Neural progenitor cell (in vitro differentiated cells): ENCODE data around the gene KCTD4. TPM values are rescaled to one million over a fixed set of nuclear protein-coding genes. Genes with fewer than 3 reads are reported as not detected.
"Not testable (repeated sequence)": the region's sequence is repeated elsewhere in the genome, so short reads cannot be mapped to it uniquely, and the experiment has no call there.

Source experiments
- DNase-seq: peaks from one replicate; pipeline ENCODE4 v3.0.0-alpha.2; 2016; ENCODE audit warnings: low spot score
- H2AFZ ChIP-seq: fragments of 200-600 bp; sonication (generic); replicated peaks from 2 replicates; pipeline ENCODE4 v1.6.1; 2016; ENCODE audit warnings: antibody characterized with exemption
- H3F3A ChIP-seq: fragments of 200-600 bp; sonication (generic); 2 replicates; pipeline ENCODE4 v1.6.1; 2016; ENCODE audit warnings: antibody characterized with exemption, low read depth
- H3K27ac ChIP-seq: fragments of 200-600 bp; sonication (generic); 2 replicates; pipeline ENCODE4 v1.5.1; 2016; ENCODE audit warnings: mild to moderate bottlenecking
- H3K27me3 ChIP-seq: fragments of 200-600 bp; sonication (generic); 2 replicates; pipeline ENCODE4 v1.6.1; 2016; ENCODE audit warnings: mild to moderate bottlenecking, moderate library complexity
- H3K36me3 ChIP-seq: fragments of 200-600 bp; sonication (generic); 2 replicates; pipeline ENCODE4 v1.5.1; 2016
- H3K4me1 ChIP-seq: fragments of 200-600 bp; sonication (generic); 2 replicates; pipeline ENCODE4 v1.6.1; 2016; ENCODE audit warnings: mixed run types
- H3K4me2 ChIP-seq: fragments of 200-600 bp; sonication (generic); 2 replicates; pipeline ENCODE4 v1.6.1; 2016
- H3K4me3 ChIP-seq: fragments of 200-600 bp; sonication (generic); 2 replicates; pipeline ENCODE4 v1.5.1; 2016
- H3K79me2 ChIP-seq: fragments of 200-600 bp; sonication (generic); 2 replicates; pipeline ENCODE4 v1.6.1; 2016; ENCODE audit warnings: low read depth
- H3K9ac ChIP-seq: fragments of 200-600 bp; sonication (generic); 2 replicates; pipeline ENCODE4 v1.6.1; 2016
- H3K9me3 ChIP-seq: fragments of 200-600 bp; sonication (generic); 2 replicates; pipeline ENCODE4 v1.5.1; 2016; ENCODE audit warnings: low read depth
- H4K20me1 ChIP-seq: fragments of 200-600 bp; sonication (generic); 2 replicates; pipeline ENCODE4 v1.6.1; 2016; ENCODE audit warnings: low read depth
- H3K27ac Mint-ChIP-seq: 3 replicates; pipeline ENCODE4 v1.8.0; 2021; ENCODE audit warnings: mixed read lengths
- H3K27me3 Mint-ChIP-seq: 2 replicates; pipeline ENCODE4 v1.8.0; 2022; ENCODE audit warnings: low read depth, mild to moderate bottlenecking, inconsistent platforms, moderate library complexity, mixed read lengths; ENCODE audit not compliant: insufficient read depth
- H3K36me3 Mint-ChIP-seq: 3 replicates; pipeline ENCODE4 v1.8.0; 2021; ENCODE audit warnings: mixed read lengths
- H3K4me1 Mint-ChIP-seq: 3 replicates; pipeline ENCODE4 v1.8.0; 2021; ENCODE audit warnings: mixed read lengths
- H3K4me3 Mint-ChIP-seq: 3 replicates; pipeline ENCODE4 v1.8.0; 2021; ENCODE audit warnings: mild to moderate bottlenecking, moderate library complexity, mixed read lengths
- H3K9me3 Mint-ChIP-seq: 3 replicates; pipeline ENCODE4 v1.8.0; 2020; ENCODE audit warnings: mixed read lengths
- EZH2 ChIP-seq: fragments of 200-600 bp; sonication (generic); IDR thresholded peaks from 2 replicates; pipeline ENCODE4 v1.6.1; 2017; ENCODE audit warnings: antibody characterized with exemption, mild to moderate bottlenecking, moderate library complexity
- EZH2phosphoT487 ChIP-seq: fragments of 200-600 bp; sonication (generic); IDR thresholded peaks from 2 replicates; pipeline ENCODE4 v1.6.1; 2017; ENCODE audit warnings: antibody characterized with exemption
- total RNA-seq: library from RNA; depleted of rRNA; stranded (reverse); fragments of >200 nt; gene quantifications from 2 replicates; pipeline ENCODE4 v1.2.3, GENCODE V29; 2015; ENCODE audit warnings: low replicate concordance
- TF ChIP-seq, protein P1 (sequence below): fragments of 200-600 bp; sonication (generic); IDR thresholded peaks from 2 replicates; pipeline ENCODE4 v1.5.1; 2017; ENCODE audit warnings: antibody characterized with exemption, mild to moderate bottlenecking

KCTD4 gene
- not detected in 2 replicates for total RNA-seq

DNA sequence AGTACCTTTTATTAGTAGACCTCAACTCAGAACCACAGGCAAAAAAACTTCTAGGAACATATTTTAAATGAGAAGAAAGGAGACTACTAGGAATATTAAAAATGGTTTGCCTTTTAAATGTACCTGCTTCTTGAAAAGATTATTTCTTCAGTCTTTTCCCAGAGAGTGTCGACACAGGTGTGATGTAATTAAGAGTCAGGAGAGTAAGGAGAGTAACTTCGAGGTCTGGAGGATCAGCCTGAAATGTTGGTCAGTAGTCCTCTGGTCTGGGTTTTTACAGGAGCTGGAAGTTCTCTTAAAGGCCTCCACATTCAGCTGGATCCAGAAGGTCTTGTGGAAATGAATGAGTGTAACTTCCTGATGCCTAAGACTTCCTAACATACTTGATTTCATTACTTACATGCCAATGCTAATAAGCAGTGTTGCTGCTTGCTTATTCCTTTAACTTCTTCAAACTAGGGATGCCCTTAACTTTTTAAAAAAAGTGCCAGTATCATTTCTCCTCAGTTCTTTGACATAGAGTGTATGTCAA is at the start of gene KCTD4:
Gene KCTD4 (minus strand): TSS at position 345 of the 532 bp plus-strand sequence. CDS start 6,478 bp downstream, outside the sequence.
- H3K4me3 Mint-ChIP-seq: no peak within 1 kb of the TSS
- no peak within 1 kb of the TSS for H3K27ac ChIP-seq
- H3K27me3 ChIP-seq: no peaks in the 10 kb centered on the region
- no peaks in the 10 kb centered on the region for H3K9me3 ChIP-seq
- no peak for DNase-seq
- peaks cover 7% of the 10 kb centered on the region for H3K36me3 Mint-ChIP-seq
- H3F3A ChIP-seq: no peaks in the 10 kb centered on the region
- TF ChIP-seq EZH2phosphoT487: no peak
- TF ChIP-seq, protein P1, sequence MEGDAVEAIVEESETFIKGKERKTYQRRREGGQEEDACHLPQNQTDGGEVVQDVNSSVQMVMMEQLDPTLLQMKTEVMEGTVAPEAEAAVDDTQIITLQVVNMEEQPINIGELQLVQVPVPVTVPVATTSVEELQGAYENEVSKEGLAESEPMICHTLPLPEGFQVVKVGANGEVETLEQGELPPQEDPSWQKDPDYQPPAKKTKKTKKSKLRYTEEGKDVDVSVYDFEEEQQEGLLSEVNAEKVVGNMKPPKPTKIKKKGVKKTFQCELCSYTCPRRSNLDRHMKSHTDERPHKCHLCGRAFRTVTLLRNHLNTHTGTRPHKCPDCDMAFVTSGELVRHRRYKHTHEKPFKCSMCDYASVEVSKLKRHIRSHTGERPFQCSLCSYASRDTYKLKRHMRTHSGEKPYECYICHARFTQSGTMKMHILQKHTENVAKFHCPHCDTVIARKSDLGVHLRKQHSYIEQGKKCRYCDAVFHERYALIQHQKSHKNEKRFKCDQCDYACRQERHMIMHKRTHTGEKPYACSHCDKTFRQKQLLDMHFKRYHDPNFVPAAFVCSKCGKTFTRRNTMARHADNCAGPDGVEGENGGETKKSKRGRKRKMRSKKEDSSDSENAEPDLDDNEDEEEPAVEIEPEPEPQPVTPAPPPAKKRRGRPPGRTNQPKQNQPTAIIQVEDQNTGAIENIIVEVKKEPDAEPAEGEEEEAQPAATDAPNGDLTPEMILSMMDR: no peak
- no peak for TF ChIP-seq EZH2
- H3K36me3 ChIP-seq: no peaks in the 10 kb centered on the region
- no peak within 1 kb of the TSS for H3K9ac ChIP-seq
- H3K4me1 ChIP-seq: no peaks in the 10 kb centered on the region
- no peak within 1 kb of the TSS for H3K4me2 ChIP-seq
- no peaks in the 10 kb centered on the region for H3K9me3 Mint-ChIP-seq
- H3K27me3 Mint-ChIP-seq: no peaks in the 10 kb centered on the region
- no peak within 1 kb of the TSS for H3K4me3 ChIP-seq
- H3K4me1 Mint-ChIP-seq: no peaks in the 10 kb centered on the region
- H3K79me2 ChIP-seq: no peaks in the 10 kb centered on the region
- no peaks in the 10 kb centered on the region for H4K20me1 ChIP-seq
- H2AFZ ChIP-seq: no peak within 1 kb of the TSS
- no peak within 1 kb of the TSS for H3K27ac Mint-ChIP-seq

DNA sequence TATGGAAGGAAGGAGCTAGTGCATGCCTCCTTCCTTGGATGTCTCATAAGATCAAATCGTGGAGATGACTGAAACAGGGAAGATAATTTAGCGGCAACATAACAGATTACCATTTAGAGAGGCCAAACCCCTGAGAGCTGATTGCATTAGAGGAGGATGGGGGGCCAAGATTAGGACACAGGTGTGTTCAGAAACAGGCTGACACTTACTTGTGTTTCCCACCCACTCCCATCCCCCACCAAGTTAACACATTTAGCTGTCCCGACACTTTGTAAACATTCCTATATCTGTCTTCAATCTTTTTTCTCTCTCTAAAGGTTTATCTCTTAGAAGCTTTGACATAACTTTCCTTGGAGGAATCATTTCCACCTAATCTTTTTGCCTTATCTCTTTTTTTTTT is 48.8 kb upstream of the KCTD4 start:
- H4K20me1 ChIP-seq: no peaks in the 10 kb centered on the region
- no peak overlapping the region for H3K4me3 Mint-ChIP-seq
- no peaks in the 10 kb centered on the region for H3K4me1 Mint-ChIP-seq
- H3F3A ChIP-seq: no peaks in the 10 kb centered on the region
- no peaks in the 10 kb centered on the region for H3K36me3 ChIP-seq
- TF ChIP-seq, protein P1: no peak
- TF ChIP-seq EZH2: no peak
- TF ChIP-seq EZH2phosphoT487: no peak
- no peaks in the 10 kb centered on the region for H3K27me3 ChIP-seq
- no peaks in the 10 kb centered on the region for H3K79me2 ChIP-seq
- H3K4me1 ChIP-seq: no peaks in the 10 kb centered on the region
- no peak overlapping the region for H3K27ac Mint-ChIP-seq
- no peak overlapping the region for H3K4me3 ChIP-seq
- H2AFZ ChIP-seq: no peak overlapping the region
- H3K36me3 Mint-ChIP-seq: peaks cover 5% of the 10 kb centered on the region
- no peak overlapping the region for H3K27ac ChIP-seq
- no peak for DNase-seq
- H3K27me3 Mint-ChIP-seq: no peaks in the 10 kb centered on the region
- no peak overlapping the region for H3K4me2 ChIP-seq
- no peak overlapping the region for H3K9ac ChIP-seq
- no peaks in the 10 kb centered on the region for H3K9me3 ChIP-seq
- H3K9me3 Mint-ChIP-seq: no peaks in the 10 kb centered on the region

DNA sequence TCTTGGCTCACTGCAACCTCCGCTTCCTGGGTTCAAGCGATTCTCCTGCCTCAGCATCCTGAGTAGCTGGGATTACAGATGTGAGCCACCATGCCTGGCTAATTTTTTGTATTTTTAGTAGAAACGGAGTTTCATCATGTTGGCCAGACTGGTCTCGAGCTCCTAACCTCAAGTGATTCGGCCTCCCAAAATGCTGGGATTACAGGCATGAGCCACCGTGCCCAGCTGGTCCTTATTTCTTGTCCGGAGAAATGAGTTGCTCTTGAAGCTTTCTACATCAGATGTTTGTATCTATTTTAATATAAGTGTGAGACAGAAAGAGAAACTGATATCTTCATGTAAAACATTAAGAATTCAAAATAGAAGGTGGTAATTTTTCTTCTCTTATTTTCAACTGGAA is 43.9 kb upstream of the KCTD4 start:
- H3K4me3 Mint-ChIP-seq, H4K20me1 ChIP-seq, H2AFZ ChIP-seq, DNase-seq, H3K4me1 Mint-ChIP-seq, H3K9ac ChIP-seq, H3F3A ChIP-seq, H3K4me3 ChIP-seq, H3K79me2 ChIP-seq, H3K9me3 Mint-ChIP-seq, H3K27ac Mint-ChIP-seq, H3K27me3 ChIP-seq, H3K4me1 ChIP-seq, H3K9me3 ChIP-seq, H3K4me2 ChIP-seq, H3K36me3 ChIP-seq, H3K27me3 Mint-ChIP-seq, H3K27ac ChIP-seq, H3K36me3 Mint-ChIP-seq: not testable (repeated sequence)

DNA sequence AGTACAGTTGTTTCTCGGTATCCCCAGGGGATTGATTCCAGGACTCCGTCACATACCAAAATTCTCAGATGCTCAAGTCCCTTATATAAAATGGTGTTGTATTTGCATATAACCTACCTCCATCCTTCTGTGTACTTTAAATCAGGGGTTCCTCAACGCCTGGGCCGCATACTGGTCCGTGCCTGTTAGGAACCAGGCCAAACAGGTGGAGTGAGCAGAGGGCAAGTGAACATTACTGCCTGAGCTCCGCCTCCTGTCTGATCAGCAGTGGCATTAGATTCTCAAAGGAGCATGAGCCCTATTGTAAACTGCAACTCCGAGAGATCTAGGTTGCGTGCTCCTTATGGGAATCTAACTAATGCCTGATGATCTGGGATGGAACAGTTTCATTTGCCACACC is 42.2 kb upstream of the KCTD4 start:
- no peak overlapping the region for H3K4me2 ChIP-seq
- Mint-ChIP-seq H3K4me1 (peaks cover 5% of the 10 kb centered on the region), H3K36me3 (no peaks in the 10 kb centered on the region), H3K4me3 (no peak overlapping the region), H3K27me3 (no peaks in the 10 kb centered on the region), H3K9me3 (no peaks in the 10 kb centered on the region), H3K27ac (no peak overlapping the region)
- no peak overlapping the region for H3K27ac ChIP-seq
- H3K4me3 ChIP-seq: no peak overlapping the region
- H3K9me3 ChIP-seq: no peaks in the 10 kb centered on the region
- H3F3A ChIP-seq: no peaks in the 10 kb centered on the region
- DNase-seq: peak; percentile 21
- H3K36me3 ChIP-seq: no peaks in the 10 kb centered on the region
- no peak overlapping the region for H2AFZ ChIP-seq
- H4K20me1 ChIP-seq: no peaks in the 10 kb centered on the region
- no peaks in the 10 kb centered on the region for H3K27me3 ChIP-seq
- no peaks in the 10 kb centered on the region for H3K4me1 ChIP-seq
- H3K9ac ChIP-seq: no peak overlapping the region
- TF ChIP-seq, protein P1: no peak
- TF ChIP-seq EZH2 (no peak), EZH2phosphoT487 (no peak)
- peaks cover 6% of the 10 kb centered on the region for H3K79me2 ChIP-seq
